Measurements from ENCODE around the gene LPGAT1. TPM values are rescaled to one million over a fixed set of nuclear protein-coding genes. Genes with fewer than 3 reads are reported as not detected.
A peak's percentile ranks its signal among the peaks of the same experiment; 100 is the strongest.
"Not testable (repeated sequence)": the region's sequence is repeated elsewhere in the genome, so short reads cannot be mapped to it uniquely, and the experiment has no call there.

Gene LPGAT1, protein sequence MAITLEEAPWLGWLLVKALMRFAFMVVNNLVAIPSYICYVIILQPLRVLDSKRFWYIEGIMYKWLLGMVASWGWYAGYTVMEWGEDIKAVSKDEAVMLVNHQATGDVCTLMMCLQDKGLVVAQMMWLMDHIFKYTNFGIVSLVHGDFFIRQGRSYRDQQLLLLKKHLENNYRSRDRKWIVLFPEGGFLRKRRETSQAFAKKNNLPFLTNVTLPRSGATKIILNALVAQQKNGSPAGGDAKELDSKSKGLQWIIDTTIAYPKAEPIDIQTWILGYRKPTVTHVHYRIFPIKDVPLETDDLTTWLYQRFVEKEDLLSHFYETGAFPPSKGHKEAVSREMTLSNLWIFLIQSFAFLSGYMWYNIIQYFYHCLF
- polyA plus RNA-seq (2012; ENCODE audit: low read depth, missing spikeins): 5.0 TPM

DNA sequence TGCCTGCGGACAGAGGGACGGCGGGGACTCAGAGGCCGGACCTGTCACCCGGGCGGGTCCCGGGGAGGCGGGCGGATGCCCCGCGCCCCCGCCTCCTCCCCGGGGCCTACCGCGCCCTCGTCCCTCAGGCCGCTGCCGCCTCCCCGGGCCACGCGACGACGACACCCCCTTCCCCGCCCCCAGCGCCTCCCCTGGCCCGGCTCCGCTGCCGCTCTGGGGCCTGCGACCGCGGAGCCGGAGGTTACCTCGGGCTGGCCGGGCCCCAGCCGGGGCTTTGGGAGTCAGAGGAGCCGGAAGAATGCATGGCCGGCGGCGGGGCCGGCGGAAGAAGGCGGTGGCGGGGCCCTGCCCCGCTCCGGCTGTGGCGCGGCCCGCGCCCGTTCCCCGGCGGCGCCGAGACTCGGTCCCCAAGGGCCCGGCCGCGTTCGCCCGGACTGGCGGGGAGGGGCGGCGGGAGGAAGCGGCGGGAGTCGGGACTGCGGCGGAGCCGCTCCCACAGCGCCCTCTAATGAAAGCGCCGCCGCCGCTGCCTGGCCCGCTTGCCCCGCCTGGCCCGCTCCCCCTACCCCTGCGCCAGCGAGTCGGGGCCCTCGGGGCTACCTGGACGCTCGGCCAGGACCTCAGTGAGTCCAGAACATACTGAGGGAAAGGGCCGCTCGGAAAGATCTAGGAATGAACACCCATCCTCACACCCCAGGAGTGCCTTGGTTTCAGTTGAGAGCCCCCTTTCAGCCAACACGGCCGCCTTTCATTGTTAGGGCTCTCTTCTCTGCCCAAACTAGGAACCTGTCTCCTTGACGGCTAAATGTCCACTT is at the start of gene LPGAT1:
Gene LPGAT1 (minus strand): TSS at position 436 of the 815 bp plus-strand sequence. CDS start 1,467 bp downstream, outside the sequence.
- peak; percentile 70 for DNase-seq (ENCODE audit: insufficient read length, low spot score)

DNA sequence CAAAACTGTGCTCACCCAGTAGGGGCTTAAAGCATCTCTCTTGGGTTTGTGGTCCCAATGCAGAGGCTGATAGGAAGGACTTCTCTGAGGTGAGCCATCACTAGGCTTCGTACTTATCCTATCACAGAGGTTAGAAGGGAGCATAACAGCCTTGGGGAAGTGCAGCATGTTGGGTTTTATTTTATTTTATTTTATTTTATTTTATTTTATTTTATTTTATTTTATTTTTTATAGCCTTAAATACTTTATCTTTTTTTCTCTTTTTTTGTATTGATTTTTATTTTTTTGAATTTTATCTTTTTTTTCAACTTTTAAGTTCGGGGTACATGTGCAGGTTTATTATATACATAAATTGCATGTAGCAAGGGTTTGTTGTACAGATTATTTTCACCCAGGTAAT is 48.9 kb upstream of the LPGAT1 start:
- FAIRE-seq: no peak
- no peak for DNase-seq (ENCODE audit: insufficient read length, low spot score)
- TF ChIP-seq SPI1 (IDR thresholded peaks at IDR 0.05; ENCODE audit: low read depth, low read length): no peak
- TF ChIP-seq PAX5 (IDR thresholded peaks at IDR 0.05; ENCODE audit: insufficient read depth, low read length, severe bottlenecking): no peak
- TF ChIP-seq POU2F2 (IDR thresholded peaks at IDR 0.05; ENCODE audit: low read depth, low read length): no peak

More for the DNA sequence above, at the start of gene LPGAT1:
- FAIRE-seq: no peak
- TF ChIP-seq PAX5 (IDR thresholded peaks at IDR 0.05; ENCODE audit: insufficient read depth, low read length, severe bottlenecking): no peak
- TF ChIP-seq POLR2A (IDR thresholded peaks at IDR 0.05; ENCODE audit: low read depth, low read length): no peak

DNA sequence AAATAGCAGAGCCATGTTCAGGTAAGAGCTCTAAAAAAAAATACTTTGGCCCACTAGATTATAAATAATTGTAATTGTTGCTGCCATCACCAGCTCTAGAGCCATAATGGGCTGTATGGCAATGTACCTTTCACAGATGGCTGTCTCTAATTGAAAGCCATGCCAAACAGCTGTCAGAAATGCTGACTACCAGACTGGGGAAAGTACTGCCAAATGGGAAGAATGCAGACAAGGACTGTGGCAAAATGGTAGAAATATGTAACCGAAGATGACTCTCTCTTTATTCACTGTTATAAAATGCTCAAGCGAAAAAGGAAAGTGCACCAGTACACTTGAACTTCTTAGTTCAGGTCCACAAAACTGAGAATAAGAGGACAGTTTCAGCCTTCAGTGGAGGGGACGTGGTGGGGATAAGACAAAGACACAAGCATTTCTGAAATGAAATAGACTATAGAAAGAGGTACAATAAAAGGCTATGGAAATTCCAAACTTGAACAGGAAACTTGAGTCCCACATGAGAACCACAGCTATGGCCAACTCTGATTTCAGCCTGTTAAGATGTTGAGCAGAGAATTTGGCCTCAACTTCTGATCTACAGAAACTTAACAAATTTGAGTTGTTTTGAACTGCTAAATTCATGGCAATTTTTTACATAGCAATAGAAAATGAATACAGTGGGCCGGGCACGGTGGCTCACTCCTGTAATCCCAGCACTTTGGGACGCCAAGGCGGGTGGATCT is 46.5 kb upstream of the LPGAT1 start:
- no peak for TF ChIP-seq PAX5 (IDR thresholded peaks at IDR 0.05; ENCODE audit: insufficient read depth, low read length, severe bottlenecking)
- TF ChIP-seq SPI1 (IDR thresholded peaks at IDR 0.05; ENCODE audit: low read depth, low read length): no peak
- no peak for TF ChIP-seq POU2F2 (IDR thresholded peaks at IDR 0.05; ENCODE audit: low read depth, low read length)
- no peak for TF ChIP-seq POLR2AphosphoS5 (IDR thresholded peaks at IDR 0.05; ENCODE audit: low read depth, low read length)
- TF ChIP-seq POLR2A (IDR thresholded peaks at IDR 0.05; ENCODE audit: low read depth, low read length): no peak
- no peak for TF ChIP-seq TAF1 (IDR thresholded peaks at IDR 0.05; ENCODE audit: low read depth, low read length)
- DNase-seq (ENCODE audit: insufficient read length, low spot score): no peak
- FAIRE-seq: no peak

DNA sequence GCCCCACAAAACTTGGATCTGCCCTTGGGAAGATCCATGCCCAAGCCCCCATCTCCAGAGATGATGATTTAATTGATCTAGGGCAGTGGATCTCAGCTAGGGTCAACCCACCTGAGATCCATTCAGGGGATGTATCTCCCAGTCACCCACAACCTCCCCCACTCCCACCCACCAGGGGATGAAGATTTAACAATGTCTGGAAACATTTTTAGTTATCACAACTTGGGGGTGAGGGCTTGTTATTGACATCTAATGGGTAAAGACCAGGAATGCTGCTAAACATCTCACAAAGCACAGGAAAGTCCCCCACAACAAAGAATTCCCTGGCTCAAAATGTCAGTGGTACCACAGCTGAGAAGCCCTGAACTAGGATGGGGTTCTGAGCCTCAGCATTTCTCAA is 45.0 kb upstream of the LPGAT1 start:
- TF ChIP-seq TAF1 (IDR thresholded peaks at IDR 0.05; ENCODE audit: low read depth, low read length) (no peak), POLR2A (IDR thresholded peaks at IDR 0.05; ENCODE audit: low read depth, low read length) (no peak), SPI1 (IDR thresholded peaks at IDR 0.05; ENCODE audit: low read depth, low read length) (no peak)
- no peak for DNase-seq (ENCODE audit: insufficient read length, low spot score)
- FAIRE-seq: no peak

DNA sequence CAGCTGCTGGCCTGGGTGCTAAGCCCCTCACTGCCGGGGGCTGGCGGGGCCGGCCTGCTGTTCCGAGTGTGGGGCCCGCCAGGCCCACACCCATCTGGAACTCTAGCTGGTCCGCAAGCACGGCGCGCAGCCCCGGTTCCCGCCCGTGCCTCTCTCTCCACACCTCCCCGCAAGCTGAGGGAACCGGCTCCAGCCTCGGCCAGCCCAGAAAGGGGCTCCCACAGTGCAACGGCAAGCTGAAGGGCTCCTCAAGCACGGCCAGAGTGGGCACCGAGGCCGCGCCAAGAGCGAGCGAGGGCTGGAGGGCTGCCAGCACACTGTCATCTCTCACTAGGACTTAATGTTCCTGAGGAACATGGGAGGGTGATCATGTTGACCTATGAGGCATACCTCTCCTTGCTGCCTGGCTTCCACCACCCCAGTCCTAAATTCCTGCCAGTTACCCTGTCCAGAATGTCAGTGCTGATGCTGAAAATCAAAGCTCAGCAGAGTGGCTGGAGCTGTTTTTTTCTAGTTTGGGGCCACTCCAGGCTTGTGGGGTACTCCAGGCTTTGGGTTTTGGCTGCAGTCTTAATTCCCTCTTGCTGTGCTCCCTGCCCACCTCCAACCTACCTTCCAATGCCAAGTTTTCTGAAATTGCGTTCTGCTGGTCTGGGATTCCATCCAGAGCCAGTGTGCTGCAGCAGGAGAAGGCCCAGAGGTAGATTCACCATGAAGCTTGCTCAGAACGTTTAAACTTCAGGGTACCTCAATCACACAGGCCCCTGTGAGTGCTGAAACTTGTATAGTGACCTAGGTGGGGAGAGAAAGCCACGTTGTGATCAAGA is 44.2 kb upstream of the LPGAT1 start:
- TF ChIP-seq POLR2A (IDR thresholded peaks at IDR 0.05; ENCODE audit: low read depth, low read length) (no peak), PAX5 (IDR thresholded peaks at IDR 0.05; ENCODE audit: insufficient read depth, low read length, severe bottlenecking) (no peak), POLR2AphosphoS5 (IDR thresholded peaks at IDR 0.05; ENCODE audit: low read depth, low read length) (no peak), POU2F2 (IDR thresholded peaks at IDR 0.05; ENCODE audit: low read depth, low read length) (no peak), TAF1 (IDR thresholded peaks at IDR 0.05; ENCODE audit: low read depth, low read length) (no peak), SPI1 (IDR thresholded peaks at IDR 0.05; ENCODE audit: low read depth, low read length) (no peak)

DNA sequence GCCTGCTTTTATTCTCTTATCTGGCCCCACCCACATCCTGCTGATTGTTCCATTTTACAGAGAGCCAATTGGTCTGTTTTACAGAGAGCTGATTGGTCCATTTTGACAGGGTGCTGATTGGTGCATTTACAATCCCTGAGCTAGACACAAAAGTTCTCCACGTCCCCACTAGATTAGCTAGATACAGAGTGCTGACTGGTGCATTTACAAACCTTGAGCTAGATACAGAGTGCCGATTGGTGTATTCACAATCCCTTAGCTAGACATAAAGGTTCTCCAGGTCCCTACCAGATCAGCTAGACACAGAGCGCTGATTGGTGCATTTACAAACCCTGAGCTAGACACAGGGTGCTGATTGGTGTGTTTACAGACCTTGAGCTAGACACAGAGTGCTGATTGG is 43.2 kb upstream of the LPGAT1 start:
- not testable (repeated sequence) for FAIRE-seq; DNase-seq (ENCODE audit: insufficient read length, low spot score)

More for the DNA sequence above, 44.2 kb upstream of the LPGAT1 start:
- no peak for DNase-seq (ENCODE audit: insufficient read length, low spot score)
- no peak for FAIRE-seq

DNA sequence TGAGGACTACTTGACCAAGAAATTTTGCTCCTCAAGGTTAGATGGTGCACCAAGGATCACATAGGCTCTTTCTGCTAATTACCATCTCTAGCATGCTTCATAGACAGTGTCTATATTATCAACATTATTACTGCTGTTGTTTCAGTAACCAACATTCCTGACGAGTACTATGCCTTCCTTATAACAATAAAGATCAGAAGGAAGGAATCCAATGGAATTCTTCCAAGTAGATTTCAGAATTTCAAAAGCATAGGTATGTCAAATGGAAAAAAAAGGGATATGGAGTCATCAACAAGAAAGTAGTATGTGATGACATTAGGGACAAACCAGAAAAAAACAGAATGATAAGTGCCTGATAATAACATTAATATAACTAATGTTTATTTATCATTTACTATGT is 39.6 kb upstream of the LPGAT1 start:
- peak; percentile 33 for FAIRE-seq

DNA sequence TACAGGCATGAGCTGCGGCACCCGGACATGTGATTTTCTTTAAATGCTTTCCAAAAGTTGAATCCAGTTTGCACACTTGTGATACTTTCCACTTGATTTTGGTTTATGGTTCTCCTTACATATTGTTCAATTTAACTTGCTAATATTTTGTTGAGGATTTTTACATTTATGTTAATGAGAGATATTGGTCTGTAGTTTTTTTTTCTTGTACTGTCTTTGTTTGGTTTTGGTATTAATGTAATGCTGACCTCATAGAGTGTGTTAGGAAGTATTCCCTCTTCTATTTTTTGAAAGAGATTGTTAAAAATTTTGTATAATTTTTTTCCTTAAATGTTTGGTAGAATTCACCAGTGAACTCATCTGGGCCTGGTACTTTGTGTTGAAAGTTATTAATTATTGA is 34.6 kb upstream of the LPGAT1 start:
- no peak for DNase-seq (ENCODE audit: insufficient read length, low spot score)
- TF ChIP-seq POLR2A (IDR thresholded peaks at IDR 0.05; ENCODE audit: low read depth, low read length): no peak
- no peak for TF ChIP-seq POU2F2 (IDR thresholded peaks at IDR 0.05; ENCODE audit: low read depth, low read length)
- no peak for TF ChIP-seq TAF1 (IDR thresholded peaks at IDR 0.05; ENCODE audit: low read depth, low read length)
- TF ChIP-seq POLR2AphosphoS5 (IDR thresholded peaks at IDR 0.05; ENCODE audit: low read depth, low read length): no peak
- no peak for TF ChIP-seq SPI1 (IDR thresholded peaks at IDR 0.05; ENCODE audit: low read depth, low read length)
- TF ChIP-seq PAX5 (IDR thresholded peaks at IDR 0.05; ENCODE audit: insufficient read depth, low read length, severe bottlenecking): no peak

More for the DNA sequence above, 39.6 kb upstream of the LPGAT1 start:
- TF ChIP-seq PAX5 (IDR thresholded peaks at IDR 0.05; ENCODE audit: insufficient read depth, low read length, severe bottlenecking) (no peak), POU2F2 (IDR thresholded peaks at IDR 0.05; ENCODE audit: low read depth, low read length) (no peak)
- no peak for DNase-seq (ENCODE audit: insufficient read length, low spot score)

DNA sequence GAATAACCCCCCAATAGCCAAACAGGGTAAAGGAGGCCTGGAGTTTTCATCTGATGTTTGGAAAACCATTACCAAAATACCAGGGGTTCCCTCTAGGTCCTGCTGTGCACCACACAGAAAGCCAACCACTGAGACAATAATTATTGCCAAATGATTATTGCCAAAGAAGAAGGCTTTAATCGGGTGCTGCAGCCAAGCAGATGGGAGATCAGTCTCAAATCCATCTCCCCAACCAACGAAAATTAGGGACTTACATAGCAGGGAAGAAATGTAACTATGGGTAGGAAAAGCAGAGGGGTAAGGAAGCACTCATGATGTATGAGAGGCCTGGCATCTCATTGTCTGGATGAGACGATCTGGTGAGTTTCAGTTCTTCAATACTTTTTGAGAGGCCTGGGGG is 28.8 kb upstream of the LPGAT1 start:
- TF ChIP-seq POU2F2 (IDR thresholded peaks at IDR 0.05; ENCODE audit: low read depth, low read length): no peak
- no peak for TF ChIP-seq SPI1 (IDR thresholded peaks at IDR 0.05; ENCODE audit: low read depth, low read length)
- TF ChIP-seq POLR2AphosphoS5 (IDR thresholded peaks at IDR 0.05; ENCODE audit: low read depth, low read length): no peak
- TF ChIP-seq TAF1 (IDR thresholded peaks at IDR 0.05; ENCODE audit: low read depth, low read length): no peak
- TF ChIP-seq PAX5 (IDR thresholded peaks at IDR 0.05; ENCODE audit: insufficient read depth, low read length, severe bottlenecking): no peak
- no peak for TF ChIP-seq POLR2A (IDR thresholded peaks at IDR 0.05; ENCODE audit: low read depth, low read length)
- FAIRE-seq (no peak), DNase-seq (ENCODE audit: insufficient read length, low spot score) (no peak)

More for the DNA sequence above, 34.6 kb upstream of the LPGAT1 start:
- no peak for FAIRE-seq

Data from GM12891 (cell line).